Activated CD4-positive, CD25-positive, alpha-beta regulatory T cell treated with anti-CD3 and anti-CD28 coated beads, Interleukin-2, amount 50 U/mL, for 16 hours (primary cell): ENCODE results near the gene MAPK8IP2.
A peak's percentile ranks its signal among the peaks of the same experiment; 100 is the strongest.

ENCODE experiments used
- DNase-seq: peaks from one replicate; pipeline ENCODE4 v3.0.0-alpha.2; 2020; ENCODE audit warnings: low read depth, low spot score

The MAPK8IP2 gene

DNA sequence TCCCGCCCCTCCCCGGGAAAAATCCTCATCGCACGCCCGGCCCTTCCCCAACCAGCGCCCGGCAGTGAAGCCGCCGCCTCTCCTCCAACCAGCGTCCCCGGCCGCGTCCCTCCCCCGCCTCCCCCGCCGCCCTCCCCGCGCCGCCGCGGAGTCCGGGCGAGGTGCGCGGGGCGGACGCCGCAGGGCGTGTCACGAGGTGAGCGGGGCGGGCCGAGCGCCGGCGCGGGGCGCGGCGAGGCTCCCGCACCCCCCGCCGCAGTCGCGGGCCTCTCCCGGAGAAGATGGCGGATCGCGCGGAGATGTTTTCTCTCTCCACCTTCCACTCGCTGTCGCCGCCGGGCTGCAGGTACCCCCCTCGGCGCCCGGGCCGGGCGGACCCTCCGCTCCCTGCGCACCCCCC lies at the start of gene MAPK8IP2:
MAPK8IP2 (plus strand) TSS at position 256 of the 400 bp plus-strand sequence; CDS start at position 282, 26 bp downstream.
- no peak for DNase-seq

DNA sequence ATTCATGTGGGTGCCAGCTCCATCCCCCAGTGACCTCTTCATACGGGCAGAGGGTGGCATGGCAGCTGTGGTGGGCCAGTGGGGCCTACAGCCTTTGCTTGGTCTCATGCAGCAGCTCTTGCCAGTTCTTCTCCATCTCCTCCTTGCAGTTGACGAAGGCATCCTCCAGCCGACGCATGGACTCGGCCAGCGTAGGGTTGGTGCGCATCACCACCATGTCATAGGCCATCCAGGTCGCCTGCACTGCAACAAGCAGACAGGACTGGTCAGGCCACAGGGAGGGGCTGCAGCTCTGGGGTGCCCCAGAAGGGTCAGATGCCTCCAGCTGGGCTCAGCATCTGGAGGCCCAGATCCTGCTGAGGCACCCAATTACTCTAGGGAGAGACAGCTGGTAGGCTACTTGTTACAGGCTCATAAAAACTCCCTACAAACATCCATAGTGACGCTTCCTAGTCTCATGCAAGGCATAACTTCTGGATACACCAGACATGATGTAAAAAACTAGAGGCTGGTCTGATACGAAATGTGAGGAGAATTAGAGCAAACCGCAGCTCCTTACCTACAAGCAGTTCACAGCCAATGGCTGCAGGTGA lies 49.3 kb upstream of the MAPK8IP2 start:
- no peak for DNase-seq

DNA sequence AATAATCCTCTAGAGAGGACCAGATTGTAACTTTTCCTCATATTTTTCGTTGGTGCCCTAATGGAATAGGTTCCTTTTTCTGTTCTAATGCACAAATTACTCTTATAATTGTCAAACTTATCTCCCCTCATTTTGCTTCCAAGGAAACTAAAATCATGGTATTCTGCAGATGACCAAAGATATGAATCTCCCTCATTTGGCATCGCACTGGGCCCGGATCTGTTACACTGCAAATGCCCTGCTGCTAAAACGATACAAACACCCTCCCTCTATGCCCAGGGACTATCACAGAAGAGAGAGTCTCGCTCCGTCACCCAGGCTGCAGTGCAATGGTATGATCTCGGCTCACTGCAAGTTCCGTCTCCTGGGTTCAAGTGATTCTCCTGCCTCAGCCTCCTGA lies 47.3 kb upstream of the MAPK8IP2 start:
- DNase-seq = no peak

DNA sequence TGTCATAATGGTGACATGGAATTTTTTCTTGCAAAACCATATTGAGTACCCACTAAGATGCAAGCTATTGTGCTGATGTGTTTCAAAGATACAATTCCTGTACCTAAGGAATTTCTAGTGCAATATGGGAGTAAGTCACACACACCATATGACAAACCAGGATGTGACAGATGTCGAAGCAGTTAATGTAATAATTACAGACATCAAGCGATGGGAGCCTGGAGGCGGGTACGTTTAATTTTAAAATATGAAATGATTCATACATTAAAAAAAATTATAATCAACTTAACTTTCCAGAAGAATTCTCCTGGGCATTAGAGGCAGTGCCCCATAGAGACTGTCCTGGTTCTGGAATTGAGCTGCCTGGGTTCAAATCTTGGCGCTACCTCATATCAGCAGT lies 43.9 kb upstream of the MAPK8IP2 start:
- DNase-seq = no peak

DNA sequence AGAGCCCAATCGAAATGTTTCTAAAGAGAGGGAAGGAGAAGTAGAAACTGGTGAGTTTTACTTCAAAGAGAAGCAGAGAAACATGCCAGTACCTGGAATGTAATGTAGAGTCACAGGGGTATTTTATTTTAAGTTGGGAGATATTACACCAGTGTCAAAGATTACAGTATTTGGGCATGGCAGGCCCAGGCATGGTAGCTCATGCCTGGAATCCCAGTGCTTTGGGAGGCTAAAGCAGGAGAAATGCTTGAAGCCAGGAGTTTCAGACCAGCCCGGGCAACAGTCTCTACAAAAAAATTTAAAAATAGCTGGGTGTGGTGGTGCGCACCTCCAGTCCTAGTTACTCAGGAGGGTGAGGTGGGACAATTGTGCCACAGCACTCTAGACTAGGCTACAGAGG lies 40.6 kb upstream of the MAPK8IP2 start:
- DNase-seq = no peak

DNA sequence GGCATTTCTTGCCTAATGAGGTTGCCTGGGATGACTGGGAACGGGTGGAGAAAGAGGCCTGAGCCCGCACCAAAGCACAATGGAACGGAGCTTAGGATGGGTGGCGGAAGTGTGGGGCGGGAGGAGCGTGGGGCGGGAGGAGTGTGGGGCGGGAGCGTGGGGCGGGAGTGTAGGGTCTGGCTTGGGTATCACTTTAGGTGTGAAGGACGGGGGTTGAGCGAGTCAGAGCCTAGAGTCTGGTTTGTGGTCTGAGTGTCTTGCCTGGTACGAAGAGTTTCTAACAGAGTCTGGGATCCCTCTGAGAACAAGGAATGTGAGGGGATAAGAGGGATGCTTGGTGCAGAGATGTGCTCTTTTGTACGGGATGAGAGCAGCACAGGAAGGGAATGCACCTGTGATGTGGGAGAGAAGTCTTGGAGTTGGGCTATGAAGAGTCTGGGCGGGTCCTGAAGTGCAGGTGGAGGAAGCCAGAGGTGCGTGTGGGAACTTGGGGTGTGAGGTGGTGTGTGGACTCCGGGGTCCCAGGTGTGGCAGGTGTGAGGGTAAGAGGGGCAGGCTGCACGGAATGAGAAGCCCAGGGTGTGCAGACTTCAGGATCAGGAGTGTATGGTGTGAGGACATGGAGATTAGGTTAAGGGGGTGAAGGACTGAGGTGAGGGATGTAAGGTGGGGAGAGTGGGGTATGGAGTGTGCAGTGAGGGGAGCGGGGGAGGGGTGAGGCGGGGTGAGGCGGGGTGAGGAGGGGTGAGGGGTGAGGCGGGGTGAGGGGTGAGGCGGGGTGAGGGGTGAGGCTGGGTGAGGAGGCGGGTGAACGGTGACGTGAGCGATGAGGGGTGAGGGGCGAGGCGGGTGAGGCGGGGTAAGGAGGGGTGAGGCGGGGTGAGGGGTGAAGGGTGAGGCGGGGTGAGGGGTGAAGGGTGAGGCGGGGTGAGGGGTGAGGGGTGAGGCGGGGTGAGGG lies 38.9 kb upstream of the MAPK8IP2 start:
- DNase-seq = no peak

DNA sequence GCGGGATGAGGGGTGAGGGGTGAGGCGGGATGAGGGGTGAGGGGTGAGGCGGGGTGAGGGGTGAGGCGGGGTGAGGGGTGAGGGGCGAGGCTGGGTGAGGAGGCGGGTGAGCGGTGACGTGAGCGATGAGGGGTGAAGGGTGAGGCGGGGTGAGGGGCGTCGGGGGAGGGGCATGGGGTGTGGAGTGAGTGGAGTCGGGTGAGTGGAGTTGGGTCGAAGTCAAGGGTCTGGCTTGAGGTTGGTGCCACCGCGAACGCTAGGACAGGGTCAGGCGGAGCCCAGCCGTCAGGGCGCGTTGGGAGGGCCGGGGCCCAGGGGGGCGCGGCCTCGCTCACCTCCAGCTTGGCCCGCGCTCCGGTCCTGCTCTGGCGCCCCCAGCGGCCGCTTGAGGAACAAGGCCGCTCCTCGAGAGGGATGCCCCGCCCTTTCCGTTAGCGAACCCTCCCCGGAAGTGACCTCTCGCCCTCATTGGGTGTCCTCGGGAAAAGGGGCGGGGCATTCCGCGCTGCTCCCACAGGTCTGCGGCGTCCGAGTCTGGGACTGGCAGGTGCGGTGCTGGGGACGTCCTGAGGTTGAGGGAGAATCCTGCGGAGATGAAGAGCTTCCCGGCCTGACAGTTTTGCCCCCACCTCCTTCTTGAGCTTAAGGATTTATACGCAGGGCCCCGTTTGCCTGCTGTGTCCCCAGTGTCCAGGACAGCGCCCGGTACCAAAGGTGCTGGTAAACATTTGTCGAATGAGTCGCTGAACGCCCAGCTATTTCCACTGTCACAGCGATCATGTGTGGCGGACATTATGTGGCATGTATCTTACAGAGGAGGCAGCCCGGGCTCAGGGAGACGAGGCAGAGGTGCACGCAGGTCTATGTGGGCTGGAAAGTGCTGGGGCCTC lies 37.8 kb upstream of the MAPK8IP2 start, which contains the start of gene SYCE3:
SYCE3 (minus strand) TSS at position 397 of the 890 bp plus-strand sequence. CDS start 6,514 bp downstream, outside the sequence.
- peak; percentile 94 for DNase-seq

DNA sequence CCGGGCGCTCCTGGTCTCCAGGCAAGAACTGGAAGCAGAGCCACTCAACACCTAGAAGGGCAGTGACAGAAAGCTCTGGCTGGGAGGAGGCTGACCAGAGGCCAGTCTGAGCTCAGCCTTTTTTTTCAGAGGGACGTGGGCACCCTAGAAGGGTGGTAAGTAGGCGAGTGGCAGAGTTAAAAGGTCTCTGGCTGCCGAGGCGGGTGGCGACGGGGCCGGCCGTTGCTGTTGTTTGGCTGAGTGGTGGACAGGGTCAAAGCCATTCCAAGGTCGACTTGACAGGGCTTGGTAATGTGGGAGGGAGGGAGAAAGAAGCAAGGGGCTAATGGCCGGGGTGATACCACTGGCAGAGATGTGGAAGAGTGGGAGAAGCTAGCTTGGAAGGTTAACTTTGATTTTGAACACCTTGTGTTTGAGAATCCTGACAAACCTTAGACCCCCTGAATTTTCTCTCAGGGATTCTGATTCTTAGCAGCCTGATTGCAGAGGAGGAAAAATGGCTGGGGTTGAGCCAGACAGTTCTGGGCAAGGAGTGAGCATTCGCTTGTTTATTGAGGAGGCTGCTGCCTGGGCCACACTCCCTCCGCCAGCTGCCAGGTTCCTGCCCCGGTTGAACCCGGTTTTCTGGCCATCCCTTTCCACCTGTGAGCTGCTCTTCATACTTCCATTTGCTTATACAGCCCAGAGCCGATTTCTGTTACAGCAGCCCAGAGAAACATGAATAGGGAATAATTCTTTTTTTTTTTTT lies 37.0 kb upstream of the MAPK8IP2 start:
- no peak for DNase-seq

DNA sequence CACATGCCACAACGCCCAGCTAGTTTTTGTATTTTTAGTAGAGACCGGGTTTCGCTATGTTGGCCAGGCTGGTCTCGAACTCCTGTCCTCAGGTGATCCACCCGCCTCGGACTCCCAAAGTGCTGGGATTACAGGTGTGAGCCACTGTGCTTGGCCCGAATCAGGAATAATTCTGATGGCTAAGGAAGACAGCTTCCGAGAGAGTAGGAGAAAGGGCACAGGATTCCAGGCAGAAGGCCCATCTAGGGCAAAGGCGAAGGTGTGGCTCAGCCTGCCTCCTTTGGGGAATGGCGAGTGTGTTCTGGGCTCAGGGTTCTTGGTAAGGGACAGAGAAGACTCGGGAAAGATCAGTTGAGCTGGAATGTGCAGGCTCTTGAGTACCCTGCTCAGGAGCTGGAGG lies 36.3 kb upstream of the MAPK8IP2 start:
- DNase-seq = no peak

DNA sequence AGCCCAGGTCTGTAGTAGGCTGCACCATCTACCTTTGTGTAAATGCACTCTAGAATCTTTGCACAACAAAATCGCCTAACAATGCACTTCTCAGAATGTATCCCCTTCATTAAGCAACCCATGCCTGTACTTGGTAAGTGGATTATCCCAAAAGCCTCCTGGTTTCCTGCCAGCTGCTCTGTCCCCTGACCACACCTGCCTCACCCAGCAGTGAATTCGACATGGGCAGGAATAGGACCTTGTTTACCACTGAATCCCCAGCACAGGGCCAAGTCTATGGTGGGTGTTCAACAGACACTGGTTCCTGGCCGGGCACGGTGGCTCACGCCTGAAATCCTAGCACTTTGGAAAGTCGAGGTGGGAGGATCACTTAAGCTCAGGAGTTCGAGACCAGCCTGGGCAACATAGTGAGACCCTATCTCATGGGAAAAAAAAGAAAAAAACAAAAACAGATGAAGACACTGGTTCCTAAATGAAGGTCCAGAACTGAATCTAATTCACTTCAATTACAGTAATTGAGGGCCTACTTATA lies 32.8 kb upstream of the MAPK8IP2 start:
- DNase-seq = no peak

DNA sequence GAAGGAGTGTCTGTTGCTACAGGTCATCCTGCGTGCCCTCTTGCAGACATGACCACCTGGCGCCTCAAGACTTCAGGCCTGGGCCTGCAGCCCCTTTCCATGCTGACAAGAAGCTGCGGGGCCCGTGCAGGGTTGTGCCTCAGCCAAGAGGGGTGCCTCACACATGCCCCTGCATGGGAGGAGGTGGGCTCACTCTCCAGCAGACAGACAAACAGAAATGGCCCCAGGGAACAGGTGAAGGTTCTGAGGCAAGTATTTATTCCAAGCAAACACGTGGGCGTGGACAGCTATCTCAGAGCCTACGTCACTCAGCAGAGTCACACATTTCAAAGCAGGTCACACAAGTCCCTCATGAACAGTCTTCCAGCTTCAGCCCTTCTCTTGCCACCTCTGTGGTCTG lies 32.0 kb upstream of the MAPK8IP2 start:
- DNase-seq = no peak

DNA sequence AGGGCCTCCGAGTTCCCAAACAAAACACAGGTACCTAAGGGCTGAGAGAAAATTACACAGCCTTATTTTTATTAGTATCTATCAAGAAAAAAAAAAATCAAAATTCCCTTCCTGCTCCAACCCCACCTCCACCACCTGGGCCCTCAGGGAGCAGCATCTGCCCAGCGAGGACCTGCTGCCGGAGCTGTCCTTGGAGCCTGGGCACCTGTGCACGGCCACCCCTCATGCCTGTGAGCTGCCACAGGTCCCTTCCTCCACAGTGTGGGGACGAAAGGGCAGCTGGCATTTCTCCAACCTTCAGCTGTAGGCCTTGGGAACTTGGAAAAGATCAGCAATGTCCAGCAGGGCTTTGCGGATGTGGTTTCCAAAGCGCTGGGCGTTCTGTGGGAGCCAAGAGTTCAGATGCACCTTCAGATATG lies 31.5 kb upstream of the MAPK8IP2 start:
- no peak for DNase-seq

DNA sequence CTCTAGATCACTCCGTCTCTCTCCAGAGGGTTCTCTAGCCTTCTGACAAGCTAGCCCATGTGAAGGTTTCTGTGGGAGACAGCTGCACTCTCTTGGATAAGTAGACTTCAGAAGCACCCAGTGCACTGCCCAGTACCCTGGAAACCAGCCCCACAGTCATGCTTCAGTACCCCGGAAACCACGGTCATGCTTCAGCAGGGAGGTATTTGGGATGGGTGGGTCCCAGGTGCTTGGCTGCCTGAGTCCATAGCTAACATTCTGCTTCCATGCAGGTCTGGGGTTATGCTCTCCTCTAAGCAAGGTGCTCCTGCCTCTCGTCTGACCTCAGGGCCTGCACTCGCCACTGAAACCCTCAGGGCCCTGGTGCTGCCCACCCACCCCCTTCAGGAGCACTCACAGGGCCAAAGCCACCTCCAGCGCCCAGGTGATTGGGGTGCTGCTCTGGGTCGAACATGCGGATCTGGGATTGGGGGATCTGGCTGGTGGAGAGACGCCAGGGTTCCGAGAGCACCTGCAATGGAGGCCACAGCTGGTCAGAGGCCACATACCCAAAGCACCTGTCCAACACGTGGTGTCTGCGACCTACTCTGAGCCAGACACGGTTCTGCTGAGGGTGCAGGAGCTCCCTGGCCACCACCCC lies 30.6 kb upstream of the MAPK8IP2 start:
- no peak for DNase-seq

DNA sequence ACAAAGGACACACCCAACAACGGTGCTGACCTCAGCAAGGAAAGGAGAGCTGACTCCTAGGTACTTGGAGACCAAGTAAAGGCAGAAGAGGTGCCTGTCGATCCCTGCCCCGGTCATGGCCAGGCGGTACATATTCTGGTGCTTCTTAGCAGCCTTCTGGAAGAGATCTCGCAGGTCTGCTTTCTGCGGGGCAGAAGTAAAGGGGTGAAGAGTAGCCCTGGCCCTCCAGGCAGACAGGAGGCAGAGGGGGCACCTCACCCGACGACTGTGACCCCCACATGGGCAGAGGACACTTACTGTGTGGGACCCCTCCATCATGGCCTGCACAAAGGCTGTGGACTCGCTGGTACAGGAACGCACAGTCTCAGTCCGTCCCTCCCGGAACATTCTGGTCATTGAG lies 29.7 kb upstream of the MAPK8IP2 start:
- DNase-seq = no peak

DNA sequence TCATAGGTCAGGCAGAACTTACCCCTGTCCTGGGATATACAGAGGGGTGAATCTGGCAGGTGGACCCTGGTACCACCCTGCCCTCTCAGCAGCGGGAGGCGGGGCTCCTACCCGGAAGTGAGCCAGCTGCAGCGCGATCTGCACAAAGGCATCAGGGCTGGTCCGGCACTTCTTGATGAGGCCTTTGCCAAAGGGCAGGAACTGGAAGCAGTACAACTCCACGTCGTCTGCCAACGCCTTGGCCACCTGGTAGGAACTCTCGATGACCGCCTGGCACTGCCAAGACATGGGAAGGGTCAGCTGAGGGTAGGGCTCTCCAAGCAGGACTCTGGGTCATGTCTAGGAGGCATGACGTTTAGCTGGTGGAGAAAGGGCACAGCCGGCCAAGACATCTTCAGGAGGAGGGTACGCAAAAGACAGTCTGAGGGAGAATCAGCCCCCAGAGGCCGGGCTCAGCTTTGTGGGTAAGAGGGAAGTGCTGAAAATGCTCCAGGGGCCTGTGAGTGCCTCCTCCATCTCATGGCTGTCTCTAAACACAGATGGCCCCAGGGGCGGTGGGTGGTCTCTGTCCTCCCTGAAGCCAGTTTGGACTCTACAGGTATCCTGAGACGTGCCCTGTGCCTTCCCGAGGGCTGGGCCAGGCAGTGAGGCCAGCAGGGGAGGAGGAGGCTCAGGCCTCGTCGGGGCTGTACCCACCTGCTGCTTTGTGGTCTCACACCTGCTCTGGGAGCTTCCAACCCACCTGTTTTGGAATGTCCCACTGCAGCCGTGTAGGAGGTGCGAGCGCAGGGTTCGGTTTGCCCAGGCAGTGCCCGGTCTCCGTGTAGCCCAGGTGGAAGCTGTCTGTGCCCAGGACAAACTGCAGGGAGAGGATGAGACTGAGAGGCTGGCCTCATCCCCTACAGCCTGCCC lies 29.1 kb upstream of the MAPK8IP2 start:
- no peak for DNase-seq

DNA sequence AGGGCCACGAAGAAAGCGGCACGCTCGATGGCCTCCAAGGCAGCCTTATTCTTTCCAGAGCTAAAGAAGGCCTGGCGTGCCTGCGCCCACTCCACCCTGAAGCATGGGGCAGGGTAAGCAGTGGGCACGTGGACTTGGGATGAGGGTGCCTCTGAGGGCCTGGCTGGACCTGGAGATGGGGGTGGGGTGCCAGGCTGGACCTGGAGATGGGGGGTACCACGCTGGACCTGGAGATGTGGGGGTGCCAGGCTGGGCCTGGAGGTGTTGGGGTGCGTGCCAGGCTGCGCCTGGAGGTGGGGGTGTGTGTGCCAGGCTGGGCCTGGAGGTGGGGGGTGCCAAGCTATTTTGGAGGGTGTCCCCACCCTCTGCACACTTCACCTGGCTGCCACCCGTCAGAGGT lies 27.6 kb upstream of the MAPK8IP2 start:
- DNase-seq = no peak

DNA sequence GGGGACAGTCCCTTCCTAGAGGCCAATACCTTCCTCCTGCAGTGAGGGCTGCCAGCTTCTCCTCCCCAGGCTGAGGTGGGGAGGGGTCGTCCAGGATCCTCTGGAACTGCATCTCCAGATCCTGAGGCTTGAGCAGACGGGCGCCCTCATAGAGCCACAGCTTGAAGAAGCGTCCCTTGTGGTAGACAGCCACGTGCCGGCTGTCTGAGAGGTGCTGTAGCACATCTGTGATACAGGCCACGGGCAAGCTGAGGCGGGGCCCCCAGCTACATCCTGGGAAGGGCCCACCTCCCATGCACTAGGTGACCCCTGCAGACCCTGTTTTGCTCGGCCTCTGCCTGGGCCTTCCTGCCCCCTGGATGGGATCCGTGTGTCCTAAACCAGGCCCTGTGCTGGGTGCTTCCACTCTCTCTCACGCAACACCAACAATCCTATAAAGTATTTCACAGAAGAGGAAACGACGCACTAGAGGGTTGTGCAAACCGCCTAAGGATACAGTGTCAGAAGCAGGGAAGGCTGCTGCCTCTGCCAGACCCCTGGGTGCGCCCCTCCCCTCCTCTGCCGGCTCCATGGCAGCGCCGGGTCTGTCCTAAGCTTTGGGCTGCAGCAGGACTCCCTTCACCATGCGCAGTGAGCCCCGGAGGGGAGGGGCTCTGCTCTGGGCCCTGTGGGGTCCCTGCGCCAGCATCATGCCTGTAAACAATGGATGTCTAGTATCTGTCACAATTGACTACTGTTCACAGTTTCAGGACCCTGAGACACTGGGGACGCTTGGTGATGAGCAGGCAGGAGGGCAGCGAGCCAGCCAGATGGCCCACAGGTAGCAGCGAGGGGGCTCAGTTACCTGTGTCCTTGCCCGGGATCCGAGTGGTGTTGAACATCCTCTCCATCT lies 26.9 kb upstream of the MAPK8IP2 start:
- no peak for DNase-seq

DNA sequence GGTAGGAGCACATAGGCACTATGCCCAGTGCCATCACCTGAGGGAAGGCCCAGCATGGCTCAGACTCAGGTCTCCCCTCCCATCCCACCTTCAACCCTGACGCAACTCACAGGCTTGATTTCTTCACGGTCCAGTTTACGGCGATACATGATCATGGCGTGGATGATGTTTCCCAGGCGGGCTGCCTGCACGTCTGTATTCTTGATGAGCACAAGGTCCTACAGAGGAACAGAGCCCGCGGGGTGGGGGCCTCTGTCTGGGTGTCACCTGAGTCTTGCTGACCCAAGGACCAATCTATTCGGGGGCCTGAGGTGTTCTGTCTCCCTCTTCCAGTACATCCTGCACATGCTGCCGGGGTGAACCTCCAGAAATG lies 26.2 kb upstream of the MAPK8IP2 start:
- DNase-seq = no peak
